MCF 10A (cell line): ENCODE data around the gene MED12L. TPM values are rescaled to one million over a fixed set of nuclear protein-coding genes. Genes with fewer than 3 reads are reported as not detected.

ENCODE experiments used
- BruUV-seq: library from RNA; stranded (reverse); fragments of 400-500 nt; replicated peaks from 2 replicates; lab custom pipeline; 2021; lab: Mats Ljungman, UMichigan
- CTCF ChIA-PET: fragments of 300-600 bp; sonication (Branson Sonifier 250); formaldehyde crosslinking; extraction: SDS; loops from one replicate; lab custom pipeline; 2021; ENCODE audit warnings: antibody characterized with exemption, inconsistent platforms; lab: Yijun Ruan, JAX
- POLR2A ChIA-PET: fragments of 300-600, 350-650 bp; sonication (Branson Sonifier 250); formaldehyde crosslinking; extraction: SDS; loops from one replicate; lab custom pipeline; 2020; ENCODE audit warnings: antibody characterized with exemption, inconsistent platforms; lab: Yijun Ruan, JAX
- DNase-seq: peaks from one replicate; pipeline ENCODE4 v3.0.0-alpha.2; 2018; ENCODE audit not compliant: unreplicated experiment
- H3K27ac Mint-ChIP-seq: one replicate; pipeline ENCODE4 v1.8.0; 2022; ENCODE audit warnings: mild to moderate bottlenecking, low read depth, mixed read lengths; ENCODE audit not compliant: unreplicated experiment
- H3K27me3 Mint-ChIP-seq: one replicate; pipeline ENCODE4 v1.8.0; 2022; ENCODE audit warnings: mixed read lengths; ENCODE audit not compliant: insufficient read depth, unreplicated experiment
- H3K36me3 Mint-ChIP-seq: one replicate; pipeline ENCODE4 v1.8.0; 2022; ENCODE audit warnings: mild to moderate bottlenecking, moderate library complexity, mixed read lengths; ENCODE audit not compliant: insufficient read depth, unreplicated experiment
- H3K4me1 Mint-ChIP-seq: one replicate; pipeline ENCODE4 v1.8.0; 2022; ENCODE audit warnings: mixed read lengths; ENCODE audit not compliant: insufficient read depth, unreplicated experiment
- H3K4me3 Mint-ChIP-seq: one replicate; pipeline ENCODE4 v1.8.0; 2022; ENCODE audit warnings: mild to moderate bottlenecking, moderate library complexity, mixed read lengths; ENCODE audit not compliant: unreplicated experiment
- H3K9me3 Mint-ChIP-seq: one replicate; pipeline ENCODE4 v1.8.0; 2022; ENCODE audit warnings: mixed read lengths; ENCODE audit not compliant: unreplicated experiment
- intact Hi-C: fragments of 100-400 bp; cut with micrococcal nuclease; formaldehyde crosslinking; loops from 2 replicates; pipeline ENCODE4 v1.14.1; 2022
- total RNA-seq: library from RNA; stranded (reverse); gene quantifications from 2 replicates; pipeline ENCODE4 v1.2.3, GENCODE V29; 2022
- TF ChIP-seq, protein P1 (sequence below): fragments of 200-600 bp; IDR thresholded peaks from one replicate; pipeline ENCODE4 v1.8.0; 2022; ENCODE audit warnings: antibody characterized with exemption, mild to moderate bottlenecking; ENCODE audit not compliant: unreplicated experiment

The MED12L gene
- total RNA-seq, 1 experiment from 2014 or later = 0.47 TPM

DNA sequence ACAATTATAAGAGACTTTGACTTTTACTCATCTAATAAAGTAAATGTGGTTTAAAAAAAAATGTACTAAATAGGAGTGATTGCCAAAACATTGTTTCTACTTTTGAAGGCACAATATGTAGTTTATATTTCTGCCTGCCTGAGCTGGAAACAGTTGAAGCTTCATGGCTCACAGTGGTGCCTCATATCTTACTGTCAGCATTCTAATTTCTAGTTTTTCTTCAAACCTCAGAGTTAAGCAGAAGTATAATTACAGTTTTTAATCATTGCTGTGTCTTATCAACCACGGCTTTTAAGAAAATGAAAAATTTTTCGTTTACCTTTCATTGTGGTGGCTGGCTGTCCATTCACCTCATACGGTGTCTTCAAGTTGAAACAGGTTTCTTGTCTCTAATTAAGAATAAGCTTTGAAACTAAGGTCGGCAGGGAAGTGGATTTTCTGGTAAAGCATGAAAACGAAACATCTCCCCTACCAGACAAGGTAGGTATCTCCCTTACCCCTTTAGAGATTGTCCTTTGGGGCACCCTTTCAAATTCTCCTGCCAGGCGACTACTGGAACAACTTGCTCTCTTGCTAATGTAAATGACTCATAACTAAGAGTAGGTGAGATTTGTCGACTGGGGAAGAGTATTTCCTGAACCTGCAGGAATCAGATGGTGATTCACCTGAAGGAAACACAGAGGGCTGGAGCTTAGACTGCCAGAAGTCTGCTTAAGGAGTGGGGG lies 231.0 kb downstream of the MED12L start, which contains the start of gene GPR87:
GPR87 (minus strand) TSS at position 554 of the 725 bp plus-strand sequence. CDS start 16,720 bp downstream, outside the sequence.
- POLR2A ChIA-PET = interaction anchor here (0.6 to 7.2 kb wide), 18 partner anchors 9 to 1845 kb away, joined by 3 to 341 read pairs (median 4); no protein-coding TSS in a partner anchor
- H3K27me3 Mint-ChIP-seq = no peaks in the 10 kb centered on the region
- no peaks in the 10 kb centered on the region for H3K9me3 Mint-ChIP-seq
- intact Hi-C loops = loop anchor here (1.0 kb wide), 1 partner anchor 11 kb away; no protein-coding TSS in a partner anchor
- H3K4me1 Mint-ChIP-seq = peaks cover 28% of the 10 kb centered on the region
- TF ChIP-seq, protein P1, sequence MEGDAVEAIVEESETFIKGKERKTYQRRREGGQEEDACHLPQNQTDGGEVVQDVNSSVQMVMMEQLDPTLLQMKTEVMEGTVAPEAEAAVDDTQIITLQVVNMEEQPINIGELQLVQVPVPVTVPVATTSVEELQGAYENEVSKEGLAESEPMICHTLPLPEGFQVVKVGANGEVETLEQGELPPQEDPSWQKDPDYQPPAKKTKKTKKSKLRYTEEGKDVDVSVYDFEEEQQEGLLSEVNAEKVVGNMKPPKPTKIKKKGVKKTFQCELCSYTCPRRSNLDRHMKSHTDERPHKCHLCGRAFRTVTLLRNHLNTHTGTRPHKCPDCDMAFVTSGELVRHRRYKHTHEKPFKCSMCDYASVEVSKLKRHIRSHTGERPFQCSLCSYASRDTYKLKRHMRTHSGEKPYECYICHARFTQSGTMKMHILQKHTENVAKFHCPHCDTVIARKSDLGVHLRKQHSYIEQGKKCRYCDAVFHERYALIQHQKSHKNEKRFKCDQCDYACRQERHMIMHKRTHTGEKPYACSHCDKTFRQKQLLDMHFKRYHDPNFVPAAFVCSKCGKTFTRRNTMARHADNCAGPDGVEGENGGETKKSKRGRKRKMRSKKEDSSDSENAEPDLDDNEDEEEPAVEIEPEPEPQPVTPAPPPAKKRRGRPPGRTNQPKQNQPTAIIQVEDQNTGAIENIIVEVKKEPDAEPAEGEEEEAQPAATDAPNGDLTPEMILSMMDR = no peak
- H3K27ac Mint-ChIP-seq = peak within 1 kb of the TSS; percentile 94
- DNase-seq = peak; percentile 90
- H3K36me3 Mint-ChIP-seq = peaks cover 20% of the 10 kb centered on the region
- TSS peak; percentile 74 for BruUV-seq
- peak within 1 kb of the TSS; percentile 80 for H3K4me3 Mint-ChIP-seq
- CTCF ChIA-PET = interaction anchor here (0.5 to 1.5 kb wide), 6 partner anchors 9 to 28 kb away, joined by 4 to 14 read pairs (median 4); no protein-coding TSS in a partner anchor

DNA sequence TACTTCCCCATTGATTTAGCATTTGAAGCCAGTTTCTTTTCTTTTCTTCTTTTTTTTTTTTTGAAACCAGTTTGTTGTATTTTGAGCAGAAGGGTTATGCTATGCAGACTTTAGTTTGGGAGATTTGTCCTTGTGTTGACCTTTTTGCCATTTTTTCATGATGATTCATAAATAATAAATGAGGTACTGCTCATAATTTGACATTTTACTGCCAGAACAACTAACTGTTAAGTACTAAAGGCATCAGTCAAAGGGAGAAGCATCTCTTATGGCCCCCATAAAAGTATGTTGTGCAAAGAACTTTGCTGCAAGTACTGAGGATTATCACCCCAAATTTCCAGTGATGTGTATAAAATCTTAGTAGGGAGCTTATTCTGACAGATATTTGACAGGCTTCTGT lies 232.8 kb downstream of the MED12L start:
- intact Hi-C loops = no loop called here
- no peak for DNase-seq
- Mint-ChIP-seq H3K27ac (peak overlapping the region; percentile 76), H3K9me3 (no peaks in the 10 kb centered on the region), H3K36me3 (peaks cover 10% of the 10 kb centered on the region), H3K27me3 (no peaks in the 10 kb centered on the region), H3K4me3 (no peak overlapping the region), H3K4me1 (peaks cover 28% of the 10 kb centered on the region)
- BruUV-seq = no TSS peak
- POLR2A ChIA-PET = interaction anchor here (0.7 to 7.2 kb wide), 11 partner anchors 10 to 941 kb away, joined by 3 to 341 read pairs (median 3); partner anchors contain the start of gene SIAH2
- CTCF ChIA-PET = interaction anchor here (0.6 to 1.4 kb wide), 3 partner anchors 10 to 150 kb away, joined by 3 to 11 read pairs (median 3); no protein-coding TSS in a partner anchor
- TF ChIP-seq, protein P1 = no peak

DNA sequence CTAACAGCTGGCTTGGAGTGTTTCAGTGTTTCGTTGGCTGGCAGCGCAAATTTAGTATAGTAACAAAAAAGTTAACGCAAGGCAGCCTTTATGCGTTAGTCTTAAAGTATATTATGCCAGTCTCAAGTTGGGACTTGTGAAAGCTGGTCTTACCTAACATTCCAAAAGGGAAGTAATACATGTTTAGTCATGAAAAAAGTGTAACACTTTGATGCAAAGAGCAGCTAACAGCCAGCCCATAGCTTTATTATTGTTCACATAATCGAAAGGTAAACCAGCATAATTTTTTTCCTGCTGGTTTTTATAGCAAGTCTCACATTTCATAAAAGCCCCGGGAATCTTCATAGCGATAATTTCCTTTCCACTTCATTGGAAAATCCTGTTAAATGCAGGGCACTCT lies 233.5 kb downstream of the MED12L start:
- Mint-ChIP-seq H3K27me3 (no peaks in the 10 kb centered on the region), H3K4me3 (peak overlapping the region; percentile 56), H3K27ac (peak overlapping the region; percentile 76), H3K36me3 (peaks cover 5% of the 10 kb centered on the region), H3K4me1 (peaks cover 28% of the 10 kb centered on the region), H3K9me3 (no peaks in the 10 kb centered on the region)
- TF ChIP-seq, protein P1 = no peak
- ChIA-PET POLR2A (interaction anchor here (0.6 to 7.2 kb wide), 12 partner anchors 9 to 963 kb away, joined by 3 to 341 read pairs (median 4); partner anchors contain the start of gene SIAH2), CTCF (interaction anchor here (0.6 to 1.4 kb wide), 6 partner anchors 9 to 1029 kb away, joined by 3 to 11 read pairs (median 3); no protein-coding TSS in a partner anchor)
- BruUV-seq = no TSS peak
- peak; percentile 87 for DNase-seq
- intact Hi-C loops = no loop called here

DNA sequence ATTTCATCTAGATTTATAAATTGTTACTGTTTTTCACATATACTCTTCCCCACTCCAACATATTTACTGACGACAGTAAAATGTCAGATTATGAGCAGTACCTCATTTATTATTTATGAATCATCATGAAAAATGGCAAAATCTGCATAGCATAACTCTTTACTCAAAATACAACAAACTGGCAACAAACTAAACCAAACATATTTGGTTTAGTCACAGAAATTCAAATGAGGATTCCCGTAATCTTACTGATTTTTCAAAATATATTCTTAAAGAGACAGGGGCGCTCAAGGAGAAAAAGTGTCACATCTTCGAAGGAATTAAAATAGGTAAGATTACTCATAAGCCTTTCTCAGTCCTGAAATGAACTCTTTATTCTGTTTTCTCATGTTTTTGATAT lies 234.2 kb downstream of the MED12L start:
- H3K36me3 Mint-ChIP-seq = no peaks in the 10 kb centered on the region
- TF ChIP-seq, protein P1 = no peak
- no TSS peak for BruUV-seq
- ChIA-PET POLR2A (interaction anchor here (0.9 to 7.2 kb wide), 11 partner anchors 9 to 939 kb away, joined by 3 to 341 read pairs (median 5); no protein-coding TSS in a partner anchor), CTCF (interaction anchor here (0.6 to 3.3 kb wide), 6 partner anchors 14 to 1030 kb away, joined by 3 to 24 read pairs (median 3); no protein-coding TSS in a partner anchor)
- H3K27ac Mint-ChIP-seq = peak overlapping the region; percentile 76
- H3K9me3 Mint-ChIP-seq = no peaks in the 10 kb centered on the region
- H3K4me1 Mint-ChIP-seq = peaks cover 28% of the 10 kb centered on the region
- intact Hi-C loops = no loop called here
- peak overlapping the region; percentile 56 for H3K4me3 Mint-ChIP-seq
- no peak for DNase-seq
- no peaks in the 10 kb centered on the region for H3K27me3 Mint-ChIP-seq
